Stimulated activated naive B cell treated with anti-CD40 and anti-IgM and Interleukin-4, amounts not matched to agents 10 μg/mL and 1 μg/mL and 100 μg/mL, for 72 hours (primary cell): ENCODE measurements around the gene RMDN3.

ENCODE experiments used
- ATAC-seq, 2 donors: fragments of 150-1000 bp; cut with Tn5 transposase; replicated peaks; 2 replicates each; pipeline ENCODE4 v1.10.0; 2021; ENCODE audit warnings: moderate library complexity in 1 of 2
- DNase-seq: peaks from one replicate; pipeline ENCODE4 v3.0.0; 2021
- H3K27ac Mint-ChIP-seq: one replicate; pipeline ENCODE4 v1.8.0; 2022; ENCODE audit warnings: mild to moderate bottlenecking, mixed read lengths
- H3K27me3 Mint-ChIP-seq, 2 donors: one replicate each; pipeline ENCODE4 v1.8.0; 2022; ENCODE audit warnings: mixed read lengths in 2 of 2
- H3K36me3 Mint-ChIP-seq, 2 donors: one replicate each; pipeline ENCODE4 v1.8.0; 2022; ENCODE audit warnings: mixed read lengths in 2 of 2, mild to moderate bottlenecking in 1 of 2
- H3K4me1 Mint-ChIP-seq, 2 donors: one replicate each; pipeline ENCODE4 v1.8.0; 2022; ENCODE audit warnings: mixed read lengths in 2 of 2, mild to moderate bottlenecking in 1 of 2
- H3K4me3 Mint-ChIP-seq, 2 donors: one replicate each; pipeline ENCODE4 v1.8.0; 2022; ENCODE audit warnings: mild to moderate bottlenecking in 2 of 2, mixed read lengths in 2 of 2, moderate library complexity in 1 of 2
- H3K9me3 Mint-ChIP-seq, 2 donors: one replicate each; pipeline ENCODE4 v1.8.0; 2022; ENCODE audit warnings: mixed read lengths in 2 of 2, mild to moderate bottlenecking in 1 of 2

The RMDN3 gene

GRCh38 chr15:40721701-40722100 lies 33.4 kb downstream of the RMDN3 start:
- Mint-ChIP-seq H3K27ac (no peak overlapping the region), H3K4me3 (no peak overlapping the region), H3K27me3 (no peaks in the 10 kb centered on the region), H3K36me3 (peaks cover 4 to 6% of the 10 kb centered on the region in 2 donors), H3K9me3 (no peaks in the 10 kb centered on the region), H3K4me1 (no peaks in the 10 kb centered on the region)
- ATAC-seq (no peak), DNase-seq (no peak)

GRCh38 chr15:40716165-40716564 lies 38.9 kb downstream of the RMDN3 start:
- Mint-ChIP-seq H3K27ac (no peak overlapping the region), H3K27me3 (no peaks in the 10 kb centered on the region), H3K9me3 (no peaks in the 10 kb centered on the region), H3K4me1 (no peaks in the 10 kb centered on the region), H3K4me3 (no peak overlapping the region), H3K36me3 (peaks cover 8 to 11% of the 10 kb centered on the region in 2 donors)
- DNase-seq: no peak
- ATAC-seq: no peak

- peaks cover 13 to 15% of the 10 kb centered on the region in 2 donors for H3K36me3 Mint-ChIP-seq
- no peaks in the 10 kb centered on the region for H3K9me3 Mint-ChIP-seq
- ATAC-seq: no peak
- no peak overlapping the region for H3K4me3 Mint-ChIP-seq
- H3K27me3 Mint-ChIP-seq: no peaks in the 10 kb centered on the region
- DNase-seq: no peak
- no peaks in the 10 kb centered on the region for H3K4me1 Mint-ChIP-seq
- H3K27ac Mint-ChIP-seq: no peak overlapping the region
These were observed 40.9 kb downstream of the RMDN3 start for GRCh38 chr15:40714144-40714543.

GRCh38 chr15:40706121-40706520 lies 48.9 kb downstream of the RMDN3 start:
- ATAC-seq (no peak), DNase-seq (no peak)
- no peaks in the 10 kb centered on the region for H3K4me1 Mint-ChIP-seq
- H3K9me3 Mint-ChIP-seq: no peaks in the 10 kb centered on the region
- no peak overlapping the region for H3K4me3 Mint-ChIP-seq
- no peaks in the 10 kb centered on the region for H3K27me3 Mint-ChIP-seq
- H3K36me3 Mint-ChIP-seq: peaks cover 9 to 16% of the 10 kb centered on the region in 2 donors
- H3K27ac Mint-ChIP-seq: no peak overlapping the region

GRCh38 chr15:40702077-40702476 lies 53.0 kb downstream of the RMDN3 start:
- Mint-ChIP-seq H3K36me3 (peaks cover 7 to 10% of the 10 kb centered on the region in 2 donors), H3K4me3 (no peak overlapping the region), H3K9me3 (no peaks in the 10 kb centered on the region), H3K4me1 (no peaks in the 10 kb centered on the region), H3K27me3 (no peaks in the 10 kb centered on the region), H3K27ac (no peak overlapping the region)
- ATAC-seq: no peak
- DNase-seq: no peak

GRCh38 chr15:40697916-40698315 lies 57.1 kb downstream of the RMDN3 start:
- H3K4me3 Mint-ChIP-seq: no peak overlapping the region
- peaks cover 10 to 11% of the 10 kb centered on the region in 2 donors for H3K4me1 Mint-ChIP-seq
- no peak for ATAC-seq
- no peaks in the 10 kb centered on the region for H3K27me3 Mint-ChIP-seq
- H3K27ac Mint-ChIP-seq: no peak overlapping the region
- H3K9me3 Mint-ChIP-seq: no peaks in the 10 kb centered on the region
- H3K36me3 Mint-ChIP-seq: peaks cover 8 to 12% of the 10 kb centered on the region in 2 donors
- DNase-seq: no peak

GRCh38 chr15:40696228-40696627 lies 58.8 kb downstream of the RMDN3 start:
- H3K4me1 Mint-ChIP-seq: peaks cover 10 to 11% of the 10 kb centered on the region in 2 donors
- H3K4me3 Mint-ChIP-seq: peak overlapping the region; percentile 96
- ATAC-seq (no peak), DNase-seq (no peak)
- no peaks in the 10 kb centered on the region for H3K9me3 Mint-ChIP-seq
- H3K27ac Mint-ChIP-seq: no peak overlapping the region
- peaks cover 6 to 12% of the 10 kb centered on the region in 2 donors for H3K36me3 Mint-ChIP-seq
- H3K27me3 Mint-ChIP-seq: no peaks in the 10 kb centered on the region

GRCh38 chr15:40695469-40695890 lies 59.6 kb downstream of the RMDN3 start:
- peak overlapping the region; percentile 96 for H3K4me3 Mint-ChIP-seq
- ATAC-seq: peak; percentile 0 to 30
- H3K9me3 Mint-ChIP-seq: no peaks in the 10 kb centered on the region
- H3K36me3 Mint-ChIP-seq: peaks cover 6 to 12% of the 10 kb centered on the region in 2 donors
- no peak for DNase-seq
- peaks cover 10 to 11% of the 10 kb centered on the region in 2 donors for H3K4me1 Mint-ChIP-seq
- H3K27me3 Mint-ChIP-seq: no peaks in the 10 kb centered on the region
- H3K27ac Mint-ChIP-seq: peak overlapping the region; percentile 97

GRCh38 chr15:40694688-40695468 lies 60.2 kb downstream of the RMDN3 start, which contains the start of gene RAD51:
Gene RAD51, plus strand, starts transcription at chr15:40695174. Its CDS starts 3,585 bp downstream, at chr15:40698759.
- Mint-ChIP-seq H3K27ac (peak within 1 kb of the TSS; percentile 97), H3K4me3 (peak within 1 kb of the TSS; percentile 96), H3K9me3 (no peaks in the 10 kb centered on the region), H3K4me1 (peaks cover 10 to 11% of the 10 kb centered on the region in 2 donors), H3K27me3 (no peaks in the 10 kb centered on the region), H3K36me3 (peaks cover 6 to 12% of the 10 kb centered on the region in 2 donors)
- DNase-seq (peak; percentile 94), ATAC-seq (peak; percentile 91 to 92)

- Mint-ChIP-seq H3K36me3 (peaks cover 10 to 16% of the 10 kb centered on the region in 2 donors), H3K9me3 (no peaks in the 10 kb centered on the region), H3K4me3 (peak overlapping the region; percentile 96), H3K27me3 (no peaks in the 10 kb centered on the region), H3K4me1 (peaks cover 11 to 12% of the 10 kb centered on the region in 2 donors), H3K27ac (peak overlapping the region; percentile 97)
- peak; percentile 13 to 25 for ATAC-seq
- DNase-seq: peak; percentile 25
These were observed 61.0 kb downstream of the RMDN3 start for GRCh38 chr15:40693904-40694687.

- DNase-seq: no peak
- H3K4me3 Mint-ChIP-seq: no peak overlapping the region
- no peak overlapping the region for H3K27ac Mint-ChIP-seq
- no peaks in the 10 kb centered on the region for H3K9me3 Mint-ChIP-seq
- H3K27me3 Mint-ChIP-seq: no peaks in the 10 kb centered on the region
- H3K36me3 Mint-ChIP-seq: peaks cover 7 to 12% of the 10 kb centered on the region in 2 donors
- peaks cover 11 to 12% of the 10 kb centered on the region in 2 donors for H3K4me1 Mint-ChIP-seq
- no peak for ATAC-seq
These were observed 63.3 kb downstream of the RMDN3 start for GRCh38 chr15:40691737-40692136.

GRCh38 chr15:40688932-40689799 lies 65.9 kb downstream of the RMDN3 start:
- ATAC-seq: no peak
- no peak overlapping the region for H3K4me3 Mint-ChIP-seq
- H3K27me3 Mint-ChIP-seq: no peaks in the 10 kb centered on the region
- peaks cover 6 to 8% of the 10 kb centered on the region in 2 donors for H3K36me3 Mint-ChIP-seq
- peaks cover 4 to 7% of the 10 kb centered on the region in 2 donors for H3K4me1 Mint-ChIP-seq
- H3K9me3 Mint-ChIP-seq: no peaks in the 10 kb centered on the region
- DNase-seq: no peak
- no peak overlapping the region for H3K27ac Mint-ChIP-seq
